ENCODE results near the gene AMOTL1. TPM values are rescaled to one million over a fixed set of nuclear protein-coding genes. Genes with fewer than 3 reads are reported as not detected.

AMOTL1 gene
- polyA plus RNA-seq, 1 donor from 2014 or later: 10.7 TPM

DNA sequence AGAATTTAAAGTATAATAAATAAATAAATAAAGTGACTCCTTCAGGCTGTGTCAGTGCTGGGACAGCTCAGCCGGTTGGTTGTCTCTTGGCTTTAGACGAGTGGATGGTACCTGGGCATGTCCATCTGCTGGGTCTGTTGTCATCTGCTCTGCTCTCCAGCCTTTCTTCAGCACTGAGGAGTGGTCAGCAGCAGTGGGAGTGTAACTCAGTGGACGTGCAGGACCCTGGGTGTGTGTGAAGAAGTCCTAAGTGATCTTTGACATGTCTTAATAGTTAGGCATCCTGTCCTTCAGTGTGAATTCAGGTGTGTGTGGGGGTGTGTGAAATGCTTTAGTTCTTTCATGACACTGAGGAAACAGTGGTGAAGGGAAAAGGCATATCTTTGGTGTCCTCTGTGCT, 24.3 kb downstream of the AMOTL1 start:
- Histone ChIP-seq H3K36me3 (ENCODE audit: insufficient read depth, low read length) (no peaks in the 10 kb centered on the region), H2AFZ (ENCODE audit: low read depth, low read length) (no peak overlapping the region), H3K4me2 (ENCODE audit: low read length) (no peak overlapping the region), H3F3A (ENCODE audit: insufficient read depth, low read length, poor library complexity, severe bottlenecking) (no peaks in the 10 kb centered on the region), H3K9me3 (ENCODE audit: low read length) (no peaks in the 10 kb centered on the region), H3K27ac (ENCODE audit: low read length) (no peak overlapping the region), H3K9me2 (ENCODE audit: insufficient read depth, low read length) (no peaks in the 10 kb centered on the region), H3K4me3 (ENCODE audit: low read length) (no peak overlapping the region), H4K20me1 (ENCODE audit: insufficient read depth) (no peaks in the 10 kb centered on the region), H3K9ac (ENCODE audit: low read length) (no peak overlapping the region), H3K27me3 (ENCODE audit: insufficient read depth, low read depth, low read length) (no peaks in the 10 kb centered on the region), H3K79me2 (replicated peaks; ENCODE audit: insufficient read depth, low read length) (peaks cover 59% of the 10 kb centered on the region)
- no peak for TF ChIP-seq EZH2 (IDR thresholded peaks at IDR 0.05; ENCODE audit: borderline replicate concordance, insufficient read depth, low read length, poor library complexity, severe bottlenecking)
- TF ChIP-seq RAD21 (conservative IDR thresholded peaks at IDR 0.05): no peak
- TF ChIP-seq MXI1 (conservative IDR thresholded peaks at IDR 0.05; ENCODE audit: poor library complexity, severe bottlenecking): no peak
- TF ChIP-seq TAF1 (IDR thresholded peaks at IDR 0.05; ENCODE audit: low read depth): no peak
- TF ChIP-seq, protein P1, sequence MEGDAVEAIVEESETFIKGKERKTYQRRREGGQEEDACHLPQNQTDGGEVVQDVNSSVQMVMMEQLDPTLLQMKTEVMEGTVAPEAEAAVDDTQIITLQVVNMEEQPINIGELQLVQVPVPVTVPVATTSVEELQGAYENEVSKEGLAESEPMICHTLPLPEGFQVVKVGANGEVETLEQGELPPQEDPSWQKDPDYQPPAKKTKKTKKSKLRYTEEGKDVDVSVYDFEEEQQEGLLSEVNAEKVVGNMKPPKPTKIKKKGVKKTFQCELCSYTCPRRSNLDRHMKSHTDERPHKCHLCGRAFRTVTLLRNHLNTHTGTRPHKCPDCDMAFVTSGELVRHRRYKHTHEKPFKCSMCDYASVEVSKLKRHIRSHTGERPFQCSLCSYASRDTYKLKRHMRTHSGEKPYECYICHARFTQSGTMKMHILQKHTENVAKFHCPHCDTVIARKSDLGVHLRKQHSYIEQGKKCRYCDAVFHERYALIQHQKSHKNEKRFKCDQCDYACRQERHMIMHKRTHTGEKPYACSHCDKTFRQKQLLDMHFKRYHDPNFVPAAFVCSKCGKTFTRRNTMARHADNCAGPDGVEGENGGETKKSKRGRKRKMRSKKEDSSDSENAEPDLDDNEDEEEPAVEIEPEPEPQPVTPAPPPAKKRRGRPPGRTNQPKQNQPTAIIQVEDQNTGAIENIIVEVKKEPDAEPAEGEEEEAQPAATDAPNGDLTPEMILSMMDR (IDR thresholded peaks at IDR 0.05; ENCODE audit: poor library complexity, severe bottlenecking): no peak
- TF ChIP-seq EP300 (conservative IDR thresholded peaks at IDR 0.05; ENCODE audit: poor library complexity, severe bottlenecking): no peak
- TF ChIP-seq, protein P2, sequence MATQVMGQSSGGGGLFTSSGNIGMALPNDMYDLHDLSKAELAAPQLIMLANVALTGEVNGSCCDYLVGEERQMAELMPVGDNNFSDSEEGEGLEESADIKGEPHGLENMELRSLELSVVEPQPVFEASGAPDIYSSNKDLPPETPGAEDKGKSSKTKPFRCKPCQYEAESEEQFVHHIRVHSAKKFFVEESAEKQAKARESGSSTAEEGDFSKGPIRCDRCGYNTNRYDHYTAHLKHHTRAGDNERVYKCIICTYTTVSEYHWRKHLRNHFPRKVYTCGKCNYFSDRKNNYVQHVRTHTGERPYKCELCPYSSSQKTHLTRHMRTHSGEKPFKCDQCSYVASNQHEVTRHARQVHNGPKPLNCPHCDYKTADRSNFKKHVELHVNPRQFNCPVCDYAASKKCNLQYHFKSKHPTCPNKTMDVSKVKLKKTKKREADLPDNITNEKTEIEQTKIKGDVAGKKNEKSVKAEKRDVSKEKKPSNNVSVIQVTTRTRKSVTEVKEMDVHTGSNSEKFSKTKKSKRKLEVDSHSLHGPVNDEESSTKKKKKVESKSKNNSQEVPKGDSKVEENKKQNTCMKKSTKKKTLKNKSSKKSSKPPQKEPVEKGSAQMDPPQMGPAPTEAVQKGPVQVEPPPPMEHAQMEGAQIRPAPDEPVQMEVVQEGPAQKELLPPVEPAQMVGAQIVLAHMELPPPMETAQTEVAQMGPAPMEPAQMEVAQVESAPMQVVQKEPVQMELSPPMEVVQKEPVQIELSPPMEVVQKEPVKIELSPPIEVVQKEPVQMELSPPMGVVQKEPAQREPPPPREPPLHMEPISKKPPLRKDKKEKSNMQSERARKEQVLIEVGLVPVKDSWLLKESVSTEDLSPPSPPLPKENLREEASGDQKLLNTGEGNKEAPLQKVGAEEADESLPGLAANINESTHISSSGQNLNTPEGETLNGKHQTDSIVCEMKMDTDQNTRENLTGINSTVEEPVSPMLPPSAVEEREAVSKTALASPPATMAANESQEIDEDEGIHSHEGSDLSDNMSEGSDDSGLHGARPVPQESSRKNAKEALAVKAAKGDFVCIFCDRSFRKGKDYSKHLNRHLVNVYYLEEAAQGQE (IDR thresholded peaks at IDR 0.05; ENCODE audit: borderline replicate concordance): no peak
- no peak for TF ChIP-seq SMC3 (conservative IDR thresholded peaks at IDR 0.05; ENCODE audit: poor library complexity)
- TF ChIP-seq POLR2AphosphoS5 (IDR thresholded peaks at IDR 0.05): no peak

DNA sequence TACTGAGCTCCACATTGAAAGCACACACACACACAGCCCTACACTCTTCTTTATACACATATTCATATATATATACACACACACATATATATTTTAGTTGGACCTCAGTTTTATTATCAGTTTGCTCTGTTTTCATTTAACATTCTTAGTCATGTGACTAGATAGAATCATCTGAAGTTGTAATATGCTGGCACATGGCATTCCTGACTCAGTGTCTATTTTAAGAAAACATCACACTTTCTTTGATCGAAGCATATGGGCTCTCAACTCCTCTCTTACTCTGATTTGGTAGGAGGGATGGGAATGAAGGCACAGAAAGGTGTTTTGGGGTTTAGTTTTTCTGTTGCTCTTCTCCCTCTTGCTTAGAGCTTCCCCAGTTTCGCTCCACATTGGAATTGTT, 24.8 kb downstream of the AMOTL1 start:
- H3K27ac ChIP-seq (ENCODE audit: low read length): no peak overlapping the region
- no peak overlapping the region for H2AFZ ChIP-seq (ENCODE audit: low read depth, low read length)
- H3K4me3 ChIP-seq (ENCODE audit: low read length): no peak overlapping the region
- H3K9me2 ChIP-seq (ENCODE audit: insufficient read depth, low read length): no peaks in the 10 kb centered on the region
- H3K4me2 ChIP-seq (ENCODE audit: low read length): no peak overlapping the region
- no peaks in the 10 kb centered on the region for H3K36me3 ChIP-seq (ENCODE audit: insufficient read depth, low read length)
- no peaks in the 10 kb centered on the region for H3K27me3 ChIP-seq (ENCODE audit: insufficient read depth, low read depth, low read length)
- H3F3A ChIP-seq (ENCODE audit: insufficient read depth, low read length, poor library complexity, severe bottlenecking): no peaks in the 10 kb centered on the region
- peaks cover 59% of the 10 kb centered on the region for H3K79me2 ChIP-seq (replicated peaks; ENCODE audit: insufficient read depth, low read length)
- H3K9ac ChIP-seq (ENCODE audit: low read length): no peak overlapping the region
- no peaks in the 10 kb centered on the region for H3K9me3 ChIP-seq (ENCODE audit: low read length)
- no peaks in the 10 kb centered on the region for H4K20me1 ChIP-seq (ENCODE audit: insufficient read depth)
- TF ChIP-seq, protein P2 (IDR thresholded peaks at IDR 0.05; ENCODE audit: borderline replicate concordance): no peak
- TF ChIP-seq EZH2 (IDR thresholded peaks at IDR 0.05; ENCODE audit: borderline replicate concordance, insufficient read depth, low read length, poor library complexity, severe bottlenecking): no peak
- TF ChIP-seq SMC3 (conservative IDR thresholded peaks at IDR 0.05; ENCODE audit: poor library complexity): no peak
- TF ChIP-seq TAF1 (IDR thresholded peaks at IDR 0.05; ENCODE audit: low read depth): no peak
- TF ChIP-seq, protein P1 (IDR thresholded peaks at IDR 0.05; ENCODE audit: poor library complexity, severe bottlenecking): no peak
- TF ChIP-seq POLR2AphosphoS5 (IDR thresholded peaks at IDR 0.05): no peak
- TF ChIP-seq RAD21 (conservative IDR thresholded peaks at IDR 0.05): no peak
